Measurements from ENCODE around the gene HCRT. TPM values are rescaled to one million over a fixed set of nuclear protein-coding genes. Genes with fewer than 3 reads are reported as not detected.

HCRT gene
- polyA plus RNA-seq, 1 of the 3 experiments (the other 2 are of a cell fraction), result not detected

DNA sequence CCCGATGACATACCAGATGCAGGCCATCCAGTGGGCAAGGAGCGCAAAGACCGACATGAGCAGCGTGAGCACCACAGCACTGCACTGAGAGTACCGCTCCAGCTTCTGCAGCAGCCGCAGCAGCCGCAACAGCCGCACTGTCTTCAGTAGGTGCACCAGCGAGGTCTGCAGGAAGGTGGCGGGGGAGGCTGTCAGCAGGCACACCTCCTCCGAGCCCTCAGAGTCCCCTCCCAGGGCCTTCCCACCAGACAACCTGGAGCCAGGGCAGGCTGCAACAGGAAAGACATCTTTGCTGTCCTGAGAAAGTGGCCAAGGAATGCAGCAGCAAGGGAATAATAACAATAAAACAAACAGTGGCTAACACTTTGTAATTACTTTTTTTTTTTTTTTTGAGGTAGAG, 13.4 kb downstream of the HCRT start:
- TF ChIP-seq MXI1 (IDR thresholded peaks at IDR 0.05; ENCODE audit: low read depth, low read length), result no peak
- TF ChIP-seq, protein P1, sequence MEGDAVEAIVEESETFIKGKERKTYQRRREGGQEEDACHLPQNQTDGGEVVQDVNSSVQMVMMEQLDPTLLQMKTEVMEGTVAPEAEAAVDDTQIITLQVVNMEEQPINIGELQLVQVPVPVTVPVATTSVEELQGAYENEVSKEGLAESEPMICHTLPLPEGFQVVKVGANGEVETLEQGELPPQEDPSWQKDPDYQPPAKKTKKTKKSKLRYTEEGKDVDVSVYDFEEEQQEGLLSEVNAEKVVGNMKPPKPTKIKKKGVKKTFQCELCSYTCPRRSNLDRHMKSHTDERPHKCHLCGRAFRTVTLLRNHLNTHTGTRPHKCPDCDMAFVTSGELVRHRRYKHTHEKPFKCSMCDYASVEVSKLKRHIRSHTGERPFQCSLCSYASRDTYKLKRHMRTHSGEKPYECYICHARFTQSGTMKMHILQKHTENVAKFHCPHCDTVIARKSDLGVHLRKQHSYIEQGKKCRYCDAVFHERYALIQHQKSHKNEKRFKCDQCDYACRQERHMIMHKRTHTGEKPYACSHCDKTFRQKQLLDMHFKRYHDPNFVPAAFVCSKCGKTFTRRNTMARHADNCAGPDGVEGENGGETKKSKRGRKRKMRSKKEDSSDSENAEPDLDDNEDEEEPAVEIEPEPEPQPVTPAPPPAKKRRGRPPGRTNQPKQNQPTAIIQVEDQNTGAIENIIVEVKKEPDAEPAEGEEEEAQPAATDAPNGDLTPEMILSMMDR (IDR thresholded peaks at IDR 0.05), result no peak
- H3F3A ChIP-seq (replicated peaks; ENCODE audit: insufficient read depth), result no peaks in the 10 kb centered on the region
- no CpG with 5 or more reads among the region's 11 CpGs for WGBS (ENCODE audit: low lambda C conversion rate)
- ChIA-PET CTCF (interaction anchor here (0.8 kb wide), 1 partner anchor 10 kb away, joined by 3 read pairs; no protein-coding TSS in a partner anchor), POLR2A (no interaction called here)
- H3K27ac ChIP-seq (ENCODE audit: low read depth in 2 of 2, low read length in 1 of 2), result no peak overlapping the region
- no peaks in the 10 kb centered on the region for H3K9me3 ChIP-seq
- H2AFZ ChIP-seq (ENCODE audit: low read depth), result no peak overlapping the region
- H3K9ac ChIP-seq, result no peak overlapping the region
- H3K4me1 ChIP-seq (ENCODE audit: control insufficient read depth in 1 of 2, insufficient read depth in 2 of 2, low read depth in 1 of 2, low read length in 1 of 2), result no peaks in the 10 kb centered on the region
- no peaks in the 10 kb centered on the region for H3K36me3 ChIP-seq (replicated peaks in 1 of 2; ENCODE audit: control insufficient read depth in 1 of 2, insufficient read depth in 2 of 2, low read length in 1 of 2)
- H4K20me1 ChIP-seq (ENCODE audit: insufficient read depth), result no peaks in the 10 kb centered on the region
- H3K79me2 ChIP-seq (ENCODE audit: insufficient read depth), result no peaks in the 10 kb centered on the region
- DNase-seq, result no peak
- no peaks in the 10 kb centered on the region for H3K27me3 ChIP-seq (ENCODE audit: insufficient read depth)
- no peak overlapping the region for H3K4me2 ChIP-seq
- H3K4me3 ChIP-seq (ENCODE audit: low read depth in 2 of 2, low read length in 1 of 2), result no peak overlapping the region
- no peaks in the 10 kb centered on the region for H3K9me2 ChIP-seq

DNA sequence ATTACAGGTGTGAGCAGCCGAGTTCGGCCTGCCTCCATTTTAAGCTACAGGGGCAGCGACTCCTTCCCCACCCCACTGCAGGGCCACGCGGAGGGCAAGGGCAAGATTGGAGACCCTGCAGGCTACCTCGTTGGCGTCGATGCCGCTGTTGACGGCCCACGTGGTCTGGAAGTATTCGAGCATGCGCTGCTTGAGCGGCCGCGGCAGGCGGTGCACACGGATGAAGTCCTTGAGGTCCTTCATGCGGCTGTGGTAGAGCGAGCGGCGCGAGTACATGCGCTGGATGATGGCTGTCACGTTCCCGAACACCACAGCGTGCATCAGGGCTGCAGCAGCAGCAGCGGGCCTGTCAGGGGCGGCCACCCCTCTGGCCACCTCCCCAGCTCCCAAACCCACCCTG, 15.9 kb downstream of the HCRT start:
- Histone ChIP-seq H3F3A (replicated peaks; ENCODE audit: insufficient read depth) (no peaks in the 10 kb centered on the region), H3K9me2 (no peaks in the 10 kb centered on the region), H3K4me3 (ENCODE audit: low read depth in 2 of 2, low read length in 1 of 2) (no peak overlapping the region), H3K27me3 (ENCODE audit: insufficient read depth) (no peaks in the 10 kb centered on the region), H2AFZ (ENCODE audit: low read depth) (no peak overlapping the region), H3K9me3 (no peaks in the 10 kb centered on the region), H3K36me3 (replicated peaks in 1 of 2; ENCODE audit: control insufficient read depth in 1 of 2, insufficient read depth in 2 of 2, low read length in 1 of 2) (no peaks in the 10 kb centered on the region), H3K79me2 (ENCODE audit: insufficient read depth) (no peaks in the 10 kb centered on the region), H4K20me1 (ENCODE audit: insufficient read depth) (no peaks in the 10 kb centered on the region), H3K27ac (ENCODE audit: low read depth in 2 of 2, low read length in 1 of 2) (no peak overlapping the region), H3K4me2 (no peak overlapping the region), H3K4me1 (ENCODE audit: control insufficient read depth in 1 of 2, insufficient read depth in 2 of 2, low read depth in 1 of 2, low read length in 1 of 2) (no peaks in the 10 kb centered on the region), H3K9ac (no peak overlapping the region)
- ChIA-PET POLR2A (no interaction called here), CTCF (interaction anchor here (1.0 kb wide), 1 partner anchor 13 kb away, joined by 3 read pairs; no protein-coding TSS in a partner anchor)
- DNase-seq, result no peak
- WGBS (ENCODE audit: low lambda C conversion rate), result 92% methylated on average over 29 of the region's 29 CpGs
- TF ChIP-seq, protein P2, sequence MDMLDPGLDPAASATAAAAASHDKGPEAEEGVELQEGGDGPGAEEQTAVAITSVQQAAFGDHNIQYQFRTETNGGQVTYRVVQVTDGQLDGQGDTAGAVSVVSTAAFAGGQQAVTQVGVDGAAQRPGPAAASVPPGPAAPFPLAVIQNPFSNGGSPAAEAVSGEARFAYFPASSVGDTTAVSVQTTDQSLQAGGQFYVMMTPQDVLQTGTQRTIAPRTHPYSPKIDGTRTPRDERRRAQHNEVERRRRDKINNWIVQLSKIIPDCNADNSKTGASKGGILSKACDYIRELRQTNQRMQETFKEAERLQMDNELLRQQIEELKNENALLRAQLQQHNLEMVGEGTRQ (IDR thresholded peaks at IDR 0.05; ENCODE audit: borderline replicate concordance, low read depth, low read length), result no peak
- TF ChIP-seq RAD21 (IDR thresholded peaks at IDR 0.05; ENCODE audit: low read length) (no peak), EZH2phosphoT487 (IDR thresholded peaks at IDR 0.05; ENCODE audit: borderline replicate concordance, low read depth) (no peak), GABPA (IDR thresholded peaks at IDR 0.05; ENCODE audit: low read depth) (no peak), CHD2 (IDR thresholded peaks at IDR 0.05; ENCODE audit: low read length, partially characterized antibody) (no peak), RXRA (IDR thresholded peaks at IDR 0.05; ENCODE audit: borderline replicate concordance, low read depth) (no peak), GATA2 (CRISPR knock-in tag; IDR thresholded peaks at IDR 0.05) (no peak), FOSL2 (IDR thresholded peaks at IDR 0.05; ENCODE audit: borderline replicate concordance, low read depth) (no peak), MXI1 (IDR thresholded peaks at IDR 0.05; ENCODE audit: low read depth, low read length) (no peak), ELF1 (IDR thresholded peaks at IDR 0.05) (no peak), MEF2A (IDR thresholded peaks at IDR 0.05; ENCODE audit: borderline replicate concordance, low read depth) (no peak), EP300 (IDR thresholded peaks at IDR 0.05; ENCODE audit: borderline replicate concordance in 1 of 2, low read depth in 1 of 2, low read length in 1 of 2) (no peak), TAF1 (IDR thresholded peaks at IDR 0.05; ENCODE audit: borderline replicate concordance, low read depth, low read length) (no peak), FOXJ3 (CRISPR knock-in tag; IDR thresholded peaks at IDR 0.05) (no peak), TEAD4 (IDR thresholded peaks at IDR 0.05; ENCODE audit: borderline replicate concordance, insufficient read depth) (no peak)
- TF ChIP-seq, protein P3, sequence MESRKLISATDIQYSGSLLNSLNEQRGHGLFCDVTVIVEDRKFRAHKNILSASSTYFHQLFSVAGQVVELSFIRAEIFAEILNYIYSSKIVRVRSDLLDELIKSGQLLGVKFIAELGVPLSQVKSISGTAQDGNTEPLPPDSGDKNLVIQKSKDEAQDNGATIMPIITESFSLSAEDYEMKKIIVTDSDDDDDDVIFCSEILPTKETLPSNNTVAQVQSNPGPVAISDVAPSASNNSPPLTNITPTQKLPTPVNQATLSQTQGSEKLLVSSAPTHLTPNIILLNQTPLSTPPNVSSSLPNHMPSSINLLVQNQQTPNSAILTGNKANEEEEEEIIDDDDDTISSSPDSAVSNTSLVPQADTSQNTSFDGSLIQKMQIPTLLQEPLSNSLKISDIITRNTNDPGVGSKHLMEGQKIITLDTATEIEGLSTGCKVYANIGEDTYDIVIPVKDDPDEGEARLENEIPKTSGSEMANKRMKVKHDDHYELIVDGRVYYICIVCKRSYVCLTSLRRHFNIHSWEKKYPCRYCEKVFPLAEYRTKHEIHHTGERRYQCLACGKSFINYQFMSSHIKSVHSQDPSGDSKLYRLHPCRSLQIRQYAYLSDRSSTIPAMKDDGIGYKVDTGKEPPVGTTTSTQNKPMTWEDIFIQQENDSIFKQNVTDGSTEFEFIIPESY (IDR thresholded peaks at IDR 0.05; ENCODE audit: borderline replicate concordance, low read depth), result no peak
- TF ChIP-seq, protein P4, sequence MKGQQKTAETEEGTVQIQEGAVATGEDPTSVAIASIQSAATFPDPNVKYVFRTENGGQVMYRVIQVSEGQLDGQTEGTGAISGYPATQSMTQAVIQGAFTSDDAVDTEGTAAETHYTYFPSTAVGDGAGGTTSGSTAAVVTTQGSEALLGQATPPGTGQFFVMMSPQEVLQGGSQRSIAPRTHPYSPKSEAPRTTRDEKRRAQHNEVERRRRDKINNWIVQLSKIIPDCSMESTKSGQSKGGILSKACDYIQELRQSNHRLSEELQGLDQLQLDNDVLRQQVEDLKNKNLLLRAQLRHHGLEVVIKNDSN (IDR thresholded peaks at IDR 0.05; ENCODE audit: borderline replicate concordance, low read depth), result no peak
- TF ChIP-seq, protein P5, sequence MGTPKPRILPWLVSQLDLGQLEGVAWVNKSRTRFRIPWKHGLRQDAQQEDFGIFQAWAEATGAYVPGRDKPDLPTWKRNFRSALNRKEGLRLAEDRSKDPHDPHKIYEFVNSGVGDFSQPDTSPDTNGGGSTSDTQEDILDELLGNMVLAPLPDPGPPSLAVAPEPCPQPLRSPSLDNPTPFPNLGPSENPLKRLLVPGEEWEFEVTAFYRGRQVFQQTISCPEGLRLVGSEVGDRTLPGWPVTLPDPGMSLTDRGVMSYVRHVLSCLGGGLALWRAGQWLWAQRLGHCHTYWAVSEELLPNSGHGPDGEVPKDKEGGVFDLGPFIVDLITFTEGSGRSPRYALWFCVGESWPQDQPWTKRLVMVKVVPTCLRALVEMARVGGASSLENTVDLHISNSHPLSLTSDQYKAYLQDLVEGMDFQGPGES (IDR thresholded peaks at IDR 0.05; ENCODE audit: low read depth, low read length), result no peak
